HS-5 (cell line): ENCODE data around the gene GALNT14.

Experiments used
- DNase-seq: peaks from one replicate; pipeline ENCODE4 v3.0.0-alpha.2; 2012; ENCODE audit warnings: low read depth

Gene GALNT14

DNA sequence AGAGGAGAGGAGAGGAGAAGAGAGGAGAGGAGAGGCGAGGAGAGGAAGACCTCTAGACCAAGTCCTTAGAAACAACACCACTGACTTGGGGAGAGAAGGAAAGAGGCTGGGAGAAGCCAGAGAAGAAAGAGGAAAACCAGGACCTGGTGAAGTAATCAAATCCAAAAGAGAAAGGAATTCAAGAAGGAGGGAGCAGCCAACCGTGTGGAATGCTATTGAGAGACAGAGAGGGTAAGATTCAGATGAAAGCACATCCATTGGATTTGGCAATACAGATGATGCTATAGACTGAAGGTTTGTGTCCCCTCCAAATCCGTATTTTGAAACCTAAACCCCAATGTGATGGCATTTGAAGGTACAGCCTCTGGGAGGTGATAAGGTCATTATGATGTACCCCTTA, 50.7 kb downstream of the GALNT14 start:
- no peak for DNase-seq

DNA sequence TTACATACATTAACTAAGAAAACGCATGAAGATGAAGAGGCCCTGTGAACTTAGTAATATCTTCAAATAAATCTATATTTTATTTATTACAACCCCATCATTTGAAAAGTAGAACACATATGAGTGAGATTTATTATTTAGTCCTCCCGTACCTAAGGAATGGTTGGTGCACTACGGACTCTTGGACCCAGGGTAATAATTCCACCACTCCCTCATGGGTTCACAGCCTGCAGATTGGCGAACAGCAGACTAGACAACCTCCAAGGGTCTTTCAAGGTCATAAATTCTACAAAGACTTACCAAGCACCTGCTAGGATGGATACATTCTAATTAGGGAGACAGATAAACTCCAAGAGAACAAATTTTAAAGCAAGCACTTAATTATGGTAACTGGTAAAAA, 51.6 kb downstream of the GALNT14 start:
- no peak for DNase-seq

DNA sequence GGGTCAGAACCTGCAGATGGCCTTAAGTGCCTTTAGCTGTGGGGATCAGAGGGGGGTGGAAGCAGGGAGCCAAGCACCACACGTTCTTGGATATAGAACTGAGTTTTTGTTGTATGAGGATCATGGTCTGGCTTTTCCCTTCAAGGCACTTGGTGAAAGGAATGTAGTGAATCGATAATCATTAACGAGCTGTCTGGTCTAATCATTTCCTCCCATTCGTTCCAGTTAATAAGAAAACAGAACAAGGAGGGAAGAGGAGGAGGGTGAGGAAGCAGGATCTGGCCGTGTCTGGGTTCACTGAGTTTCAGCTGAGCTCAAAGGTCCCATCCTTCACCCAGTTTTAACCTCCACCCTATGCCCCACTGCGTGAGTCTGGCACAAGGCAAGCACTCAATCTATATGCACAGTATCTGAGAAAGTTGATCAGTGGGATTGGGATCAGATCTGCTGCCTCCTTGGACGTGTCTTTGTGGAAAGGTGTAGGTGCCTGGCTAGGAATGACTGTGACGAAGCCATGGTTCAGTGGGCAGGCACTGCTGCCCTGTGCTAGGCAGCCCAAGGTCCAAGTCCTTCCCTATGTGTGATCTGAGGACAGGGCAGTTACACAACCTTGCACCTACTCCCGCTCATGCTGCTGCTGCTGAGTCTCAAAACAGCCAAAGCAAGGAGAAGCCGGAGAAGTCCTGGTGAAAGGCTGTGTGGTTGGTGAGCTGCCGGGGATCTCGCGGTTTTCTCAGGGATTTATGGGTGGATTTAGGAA, 54.8 kb downstream of the GALNT14 start:
- no peak for DNase-seq

DNA sequence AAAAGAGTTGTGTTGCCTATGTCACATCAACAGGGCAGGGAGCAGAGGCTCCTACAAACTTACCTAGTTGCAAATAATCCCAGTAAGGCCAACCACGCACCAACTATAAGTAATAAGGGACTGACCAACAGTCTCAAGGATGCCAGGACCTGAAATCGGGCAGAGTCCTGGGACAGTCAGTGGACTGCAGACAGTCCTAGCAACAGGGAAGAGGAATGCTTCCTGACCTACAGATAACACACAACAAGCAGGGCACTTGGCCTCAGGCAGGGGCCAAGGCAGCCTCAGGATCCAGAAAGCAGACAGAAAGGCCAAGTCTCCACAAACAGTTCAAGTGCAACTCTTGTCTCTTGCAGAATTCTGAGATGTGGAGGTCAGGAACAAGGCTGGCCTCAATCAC, 56.2 kb downstream of the GALNT14 start:
- no peak for DNase-seq

DNA sequence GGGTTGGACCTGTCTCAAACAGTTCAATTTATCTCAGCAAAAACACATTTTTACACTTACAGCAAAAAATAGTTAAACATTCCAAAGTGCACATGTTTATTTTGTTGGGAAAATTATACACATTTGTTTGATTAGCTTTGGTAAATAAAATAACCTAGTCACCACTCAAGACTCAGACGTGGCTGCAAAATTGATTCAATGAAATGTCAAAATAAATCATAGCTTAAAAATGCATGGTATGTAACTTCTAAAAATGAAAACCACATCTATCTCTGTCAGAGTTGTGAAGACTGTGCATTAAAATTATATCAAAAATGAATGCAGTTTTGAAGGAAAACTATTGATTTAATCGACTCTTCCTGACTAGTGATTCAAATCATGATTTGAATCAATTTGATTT, 56.7 kb downstream of the GALNT14 start:
- peak; percentile 22 for DNase-seq

DNA sequence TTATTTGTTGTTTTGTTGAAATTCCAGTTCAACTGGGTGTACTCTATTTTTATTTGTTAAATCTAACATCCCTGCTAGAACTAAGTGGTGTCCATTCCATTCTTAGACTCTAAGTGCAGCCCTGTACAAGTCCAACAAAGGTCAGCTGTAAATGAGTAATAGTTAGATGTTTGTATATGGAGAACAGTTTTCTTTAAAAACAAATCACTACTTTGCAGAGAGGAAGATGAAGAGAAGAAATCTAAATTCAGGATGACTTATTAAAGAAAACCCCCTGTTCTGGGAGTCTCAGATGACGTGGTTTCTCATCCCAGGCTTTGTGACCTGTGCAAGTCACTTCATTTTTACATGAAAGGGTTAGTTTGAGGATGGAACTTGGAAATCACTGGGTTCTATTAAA, 57.9 kb downstream of the GALNT14 start:
- no peak for DNase-seq

DNA sequence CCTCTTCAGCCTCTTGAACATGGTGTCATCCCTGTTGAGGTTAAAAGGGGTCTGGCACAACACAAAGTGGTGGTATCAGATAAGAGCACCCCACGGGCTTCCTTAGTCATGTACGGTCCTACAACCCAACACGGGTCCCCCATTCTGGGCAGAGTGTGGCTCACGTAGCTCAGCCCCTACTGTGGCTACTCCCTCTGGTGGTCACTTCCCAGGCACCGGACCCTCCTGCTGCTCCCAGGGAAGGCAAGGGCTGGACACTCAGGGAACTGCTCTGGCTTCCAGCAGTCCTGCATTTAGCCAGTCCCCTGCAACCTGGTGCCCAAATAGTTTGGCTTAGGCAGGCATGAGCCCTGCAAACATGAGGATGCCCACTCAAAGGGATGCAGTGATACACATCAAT, 58.6 kb downstream of the GALNT14 start:
- DNase-seq: no peak

DNA sequence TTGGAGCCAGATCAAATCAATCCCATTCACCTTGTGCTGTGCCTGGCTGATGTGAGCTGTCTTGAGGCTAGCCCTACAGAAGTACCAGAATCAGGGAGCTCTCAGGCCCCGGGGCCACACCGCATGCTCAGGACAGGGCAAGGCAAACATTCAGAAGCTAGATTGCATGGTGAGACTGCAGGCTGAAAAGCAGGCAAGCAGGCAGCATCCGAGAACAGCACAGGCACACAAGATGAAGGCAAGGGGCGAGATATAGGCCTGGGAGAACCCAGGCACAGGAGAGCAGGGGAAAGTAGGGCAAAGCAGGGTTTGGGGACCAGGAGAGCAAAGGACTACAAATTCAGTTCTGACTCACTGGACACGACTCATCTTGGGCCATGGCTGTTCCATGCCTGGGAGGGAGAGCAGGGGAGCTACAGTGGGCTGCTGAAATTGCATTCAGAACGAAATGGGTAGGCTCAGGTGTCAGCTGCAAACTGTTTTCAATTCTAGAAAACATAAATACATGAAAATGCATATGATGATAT, 59.6 kb downstream of the GALNT14 start:
- DNase-seq: peak; percentile 25

DNA sequence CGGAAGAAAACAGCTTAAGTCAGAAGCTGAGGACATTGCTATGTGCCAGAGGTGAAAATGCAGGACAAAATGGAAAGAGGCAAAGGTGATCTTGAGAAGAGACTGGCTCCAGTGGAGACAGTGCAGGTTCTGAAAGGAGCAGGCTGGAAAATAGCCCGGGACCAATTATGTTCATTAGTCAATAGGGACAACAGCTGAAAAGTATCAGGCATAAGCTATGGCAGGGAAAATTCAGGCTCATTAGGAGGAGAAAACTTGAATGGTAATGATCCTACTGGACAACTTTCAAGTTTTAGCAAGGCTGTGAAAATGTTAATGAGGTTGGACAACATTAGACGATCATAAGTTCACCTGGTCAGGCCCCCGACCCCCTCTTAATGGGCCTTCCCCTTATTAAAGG, 60.2 kb downstream of the GALNT14 start:
- no peak for DNase-seq

DNA sequence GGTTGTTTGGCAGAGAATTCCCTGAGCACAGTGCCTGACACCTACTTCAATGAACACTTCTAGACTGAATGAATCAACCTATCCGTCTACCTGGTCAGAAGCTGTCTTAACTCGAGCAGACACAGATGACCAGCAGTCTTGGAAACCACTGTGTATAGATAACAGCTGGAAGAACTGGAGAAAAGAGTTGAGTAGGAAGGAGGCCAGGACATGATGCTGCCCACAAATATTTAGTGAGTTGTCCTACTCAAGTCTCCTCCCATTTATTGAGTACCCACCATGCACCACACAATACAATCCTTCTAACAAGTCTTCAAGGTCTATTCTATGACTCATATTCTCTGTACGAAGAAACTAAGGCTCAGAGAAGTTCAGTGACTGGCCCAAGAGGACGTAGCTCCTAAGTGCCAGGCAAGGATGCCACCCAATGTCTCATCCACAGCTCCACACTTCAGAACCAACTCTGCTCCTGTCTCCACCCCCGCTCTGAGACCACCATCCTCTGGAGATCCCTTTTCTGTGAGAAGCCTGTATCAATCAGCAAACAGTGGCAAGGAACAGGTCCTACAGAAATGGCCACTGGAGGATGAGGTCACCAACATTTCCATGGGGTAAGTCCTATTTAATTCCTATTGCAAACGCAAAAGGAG, 62.2 kb downstream of the GALNT14 start:
- DNase-seq: no peak

DNA sequence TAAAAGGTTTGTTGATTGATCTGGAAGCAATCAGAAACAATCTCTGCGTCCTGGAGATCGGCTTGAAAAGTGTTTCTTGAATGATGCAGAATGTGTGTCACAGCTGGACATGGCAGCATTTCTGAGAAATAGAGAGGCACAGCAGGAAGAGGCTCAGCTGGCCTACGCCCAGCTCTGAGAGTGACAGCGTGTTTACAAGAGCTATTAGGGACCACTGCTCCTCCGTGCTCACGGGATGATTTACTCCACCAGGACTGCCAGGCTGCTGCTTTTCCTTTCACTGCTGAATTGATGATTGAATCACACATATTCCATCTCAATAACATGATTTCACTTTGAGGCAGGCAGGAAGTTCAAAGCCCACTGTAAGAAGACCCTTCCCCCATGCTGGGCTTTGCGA, 62.8 kb downstream of the GALNT14 start:
- no peak for DNase-seq

DNA sequence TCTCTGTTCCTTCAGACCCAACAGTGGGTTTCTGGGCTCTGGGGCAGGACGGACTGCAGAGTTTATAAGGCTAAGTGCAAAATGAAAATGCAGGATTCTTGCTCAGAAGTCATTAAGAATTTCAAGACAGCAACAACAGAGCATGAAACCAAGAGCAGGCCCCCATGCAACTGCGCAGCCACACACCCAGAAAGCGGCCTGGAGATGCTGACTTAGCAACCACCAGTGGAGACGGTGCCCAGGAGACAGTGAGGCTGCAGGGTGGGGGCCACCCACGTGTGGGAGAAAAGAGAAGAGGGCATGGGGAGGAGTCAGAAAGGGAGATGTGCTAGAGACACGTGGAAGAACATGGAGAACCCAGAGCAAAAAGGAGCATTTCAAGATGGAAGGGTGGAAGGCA, 66.5 kb downstream of the GALNT14 start:
- DNase-seq: no peak

DNA sequence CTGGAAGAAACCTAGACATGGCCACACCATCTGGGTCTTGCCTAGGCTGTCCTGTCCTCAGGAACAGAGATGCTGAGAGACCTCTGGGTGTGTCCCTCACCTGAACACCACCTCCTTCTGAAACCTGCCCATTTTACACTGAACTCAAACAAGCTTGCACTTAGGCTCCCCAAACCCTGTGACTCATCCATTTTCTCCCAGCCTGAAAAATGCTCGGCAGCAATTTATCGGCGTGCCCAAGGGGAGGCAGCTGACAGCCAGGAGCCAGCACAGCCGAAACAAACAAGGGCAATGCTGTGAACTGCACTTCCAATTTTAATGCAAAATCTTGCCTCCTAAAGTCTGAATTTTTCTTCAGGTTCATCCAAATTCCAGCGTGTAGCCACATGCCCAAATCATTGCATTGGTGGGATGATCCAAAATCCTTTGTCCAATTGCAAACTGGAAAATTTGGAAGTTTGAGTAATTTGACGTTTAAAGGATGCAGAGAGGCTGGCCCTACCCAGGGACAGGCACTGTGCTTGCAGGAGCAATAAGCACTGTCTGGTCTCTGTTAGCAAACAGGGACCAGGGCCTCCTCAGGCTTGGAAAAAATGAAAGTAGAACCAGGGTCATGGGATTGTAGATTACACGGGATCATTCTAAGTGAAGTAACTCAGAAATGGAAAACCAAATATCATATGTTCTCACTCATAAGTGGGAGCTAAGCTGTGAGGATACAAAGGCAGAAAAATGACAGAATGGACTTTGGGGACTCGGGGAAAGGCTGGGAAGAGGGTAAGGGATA, 67.7 kb downstream of the GALNT14 start:
- no peak for DNase-seq

DNA sequence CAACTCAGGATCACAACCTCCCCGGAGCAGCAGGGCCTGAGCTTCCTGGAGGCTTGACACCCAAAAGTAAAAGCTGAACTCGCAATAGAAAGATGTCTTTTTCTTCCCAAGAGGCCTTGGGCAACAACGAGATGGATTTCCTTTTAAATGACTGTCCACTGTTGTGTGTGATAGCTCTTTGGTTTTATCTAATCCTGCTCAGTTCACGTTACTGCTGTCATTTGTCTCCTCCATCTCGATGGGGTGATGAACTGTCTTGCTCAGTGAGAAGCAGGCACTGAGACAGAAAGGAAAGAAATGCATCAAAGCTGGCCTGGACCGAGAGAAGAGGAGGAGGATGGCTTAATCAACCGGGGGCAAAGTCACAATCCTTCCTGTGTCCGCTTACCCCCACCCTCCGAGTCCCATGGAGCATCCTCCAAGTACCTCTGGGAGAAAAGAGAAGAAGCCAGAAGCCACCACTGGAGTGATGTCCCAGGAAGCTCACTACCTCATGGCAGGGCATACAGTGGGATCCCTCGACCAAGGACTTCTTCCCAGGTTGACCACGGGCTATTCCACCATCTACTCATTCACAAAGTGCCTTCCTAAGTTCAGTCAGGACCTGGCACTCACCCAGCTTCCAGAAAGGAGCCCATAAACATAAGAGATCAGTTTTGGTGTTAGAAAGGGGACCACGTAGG, 68.5 kb downstream of the GALNT14 start:
- DNase-seq: no peak

DNA sequence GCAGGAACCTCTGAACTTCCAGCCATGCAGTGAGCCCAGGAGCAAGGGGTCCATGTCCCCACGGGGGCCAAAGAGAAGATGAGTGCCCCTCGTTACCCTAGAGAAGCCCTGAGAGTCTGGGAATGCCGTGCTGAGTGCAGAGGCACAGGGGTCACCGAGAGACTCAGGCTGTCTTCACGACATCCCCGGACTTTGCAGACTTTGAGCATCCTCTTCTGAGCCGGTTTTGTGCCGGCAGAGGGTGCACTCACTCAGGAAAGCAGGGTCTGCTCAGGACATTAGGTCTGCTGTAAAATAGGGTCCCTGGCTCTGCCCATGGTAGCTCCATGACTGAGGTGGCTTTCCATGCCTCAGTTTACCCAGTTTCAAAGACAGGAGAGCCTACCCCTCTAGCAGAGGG, 71.0 kb downstream of the GALNT14 start:
- no peak for DNase-seq

DNA sequence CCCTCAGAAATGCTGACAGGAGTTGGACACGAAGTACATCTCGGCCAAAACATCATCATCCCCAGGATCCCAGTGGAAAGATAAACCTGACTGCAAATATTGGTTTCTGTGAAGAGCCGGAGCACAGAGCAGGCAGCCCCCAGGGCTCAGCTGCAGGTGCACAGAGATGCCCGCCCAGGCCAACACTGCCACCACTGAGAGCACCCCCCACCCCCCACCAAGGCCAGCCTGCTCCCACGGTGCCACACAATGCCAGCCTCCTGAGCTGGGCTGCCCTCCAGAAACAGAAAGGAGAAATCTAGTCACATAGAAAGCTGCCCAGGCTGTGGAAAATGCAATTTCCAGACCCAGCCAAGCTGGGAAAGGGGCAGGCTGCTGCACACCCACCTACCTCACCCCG, 71.7 kb downstream of the GALNT14 start:
- DNase-seq: no peak

DNA sequence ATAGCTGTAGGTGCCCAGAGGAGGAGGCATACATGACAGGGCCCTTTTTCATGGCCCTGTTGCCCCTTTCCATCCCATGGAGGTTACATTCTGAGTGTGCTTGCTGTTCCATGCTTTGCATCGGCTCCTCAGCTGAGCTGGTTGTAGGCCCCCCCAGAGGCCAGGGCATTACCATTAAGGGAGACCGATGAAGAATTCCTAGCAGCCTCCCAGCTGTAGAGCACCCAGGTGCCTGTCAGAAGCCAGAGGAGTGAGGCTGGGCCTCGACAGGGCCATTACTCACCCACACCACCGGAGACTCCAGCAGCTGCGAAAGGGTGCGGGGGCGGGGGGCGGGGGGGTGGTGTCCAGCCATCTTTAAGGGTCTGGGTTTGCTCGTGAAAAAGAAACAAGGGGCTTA, 72.2 kb downstream of the GALNT14 start:
- no peak for DNase-seq

DNA sequence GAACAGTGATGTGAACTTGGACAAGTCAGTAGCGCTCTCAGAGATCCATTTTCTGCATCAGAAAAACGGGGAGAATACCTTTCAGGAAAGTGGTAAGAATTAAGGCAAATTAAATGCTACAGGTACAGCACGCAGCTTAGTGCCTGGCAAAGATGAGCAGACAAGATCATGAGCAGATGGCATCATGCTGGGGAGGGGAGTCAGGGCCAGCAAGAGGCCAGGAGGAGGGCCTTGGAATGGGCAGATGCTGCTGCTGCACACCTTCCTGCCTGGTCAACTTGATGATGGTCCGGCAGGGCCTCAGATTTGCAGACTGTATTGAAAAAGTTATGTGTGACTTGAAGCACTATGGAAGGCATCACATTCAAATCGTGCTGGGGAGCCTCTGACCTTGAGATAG, 72.9 kb downstream of the GALNT14 start:
- DNase-seq: no peak

DNA sequence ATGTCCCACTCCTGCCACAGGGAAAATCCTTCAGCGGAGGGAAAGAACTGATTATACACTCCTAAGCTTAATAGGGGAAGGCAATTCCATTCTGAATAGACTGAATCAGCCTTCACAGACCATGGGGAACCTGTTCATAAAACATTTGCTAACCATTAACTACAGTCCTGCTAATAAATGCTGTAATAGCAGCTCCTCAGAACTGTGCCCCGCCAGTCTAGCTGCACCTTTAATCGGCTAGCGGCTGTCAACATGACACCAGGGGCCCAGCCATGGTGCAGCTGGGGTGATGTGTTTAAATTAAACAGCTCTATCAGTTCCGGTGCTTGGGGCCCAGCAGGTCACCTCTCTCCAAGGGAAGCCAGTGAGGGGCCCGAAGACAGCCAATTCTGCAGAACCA, 77.8 kb downstream of the GALNT14 start:
- no peak for DNase-seq

DNA sequence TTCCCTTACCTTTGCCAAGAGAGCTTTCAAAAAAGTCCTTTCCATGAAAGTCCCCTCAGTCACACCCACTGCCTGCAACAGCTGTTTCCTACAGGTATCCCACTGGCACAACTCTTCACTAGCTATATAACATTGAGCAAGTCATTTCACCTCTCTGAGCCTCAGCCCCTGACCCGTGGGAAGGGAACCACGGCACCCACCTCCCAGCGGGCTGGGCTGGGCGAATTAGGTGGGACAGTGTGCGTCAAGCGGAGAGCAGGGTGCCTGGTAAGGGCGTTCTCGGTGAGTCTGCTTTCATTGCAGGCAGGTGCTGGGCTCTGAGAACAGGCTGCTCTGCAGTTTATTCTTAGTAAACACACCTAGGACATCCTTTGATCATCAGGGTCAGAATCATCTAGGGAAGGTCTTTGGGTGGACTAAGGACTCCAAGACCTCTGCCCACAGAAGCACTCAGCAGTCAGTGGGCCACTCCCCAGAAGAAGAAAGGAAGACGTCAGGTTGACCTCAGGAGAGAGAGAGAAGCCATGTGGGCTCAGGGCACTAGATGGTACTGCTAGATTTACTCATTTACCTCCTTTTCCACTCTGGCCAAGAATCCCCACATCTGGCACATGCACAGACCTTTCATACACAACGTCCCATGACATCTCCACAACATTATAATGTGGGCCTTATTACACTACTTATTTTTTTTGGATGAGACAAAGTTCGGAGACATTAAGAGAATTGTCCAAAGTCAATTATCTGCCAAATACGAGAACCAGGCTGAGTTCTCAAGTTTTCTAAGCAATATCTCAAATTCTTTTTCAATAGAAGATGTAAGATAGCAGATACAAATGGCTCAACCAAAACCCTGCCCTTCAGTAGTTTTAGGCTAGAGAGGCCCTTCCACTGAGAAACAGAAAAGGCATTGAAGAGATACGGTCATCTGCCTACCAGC, 79.9 kb downstream of the GALNT14 start:
- no peak for DNase-seq

DNA sequence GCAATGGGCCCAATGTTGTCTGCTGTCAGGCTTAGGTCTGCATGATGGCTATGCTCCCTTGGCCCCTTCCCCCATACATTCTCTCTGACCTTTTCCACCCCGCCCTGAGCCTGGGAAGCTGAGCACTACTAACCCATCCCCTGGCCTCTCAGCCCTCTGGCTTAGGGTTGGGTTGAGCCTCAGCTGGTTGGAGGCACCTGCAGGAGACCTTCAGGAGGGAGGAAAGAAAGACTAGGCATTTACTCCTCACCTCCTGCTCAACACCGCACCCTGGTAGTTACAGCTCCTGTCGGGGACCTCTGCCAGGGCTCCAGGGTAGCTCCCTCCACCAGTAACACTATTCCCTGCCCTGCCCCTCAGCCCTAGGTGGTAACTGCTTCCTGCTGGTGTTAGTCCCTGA, 80.5 kb downstream of the GALNT14 start:
- DNase-seq: no peak
